Endothelial cell of umbilical vein (primary cell): ENCODE results near the gene RNF186. TPM values are rescaled to one million over a fixed set of nuclear protein-coding genes. Genes with fewer than 3 reads are reported as not detected.

Experiments used
- BruUV-seq: library from RNA; stranded (reverse); fragments of 400-500 nt; replicated peaks from 2 replicates; lab custom pipeline; 2021; lab: Mats Ljungman, UMichigan
- CTCF ChIA-PET: fragments of 300-600, 350-600 bp; sonication (Branson Sonifier 250); formaldehyde crosslinking; loops from one replicate; lab custom pipeline; 2021; ENCODE audit warnings: antibody characterized with exemption, inconsistent platforms; lab: Charles Lee
- POLR2A ChIA-PET: fragments of 300-600, 350-600 bp; sonication (Branson Sonifier 250); formaldehyde crosslinking; loops from one replicate; lab custom pipeline; 2021; ENCODE audit warnings: antibody characterized with exemption, inconsistent platforms; lab: Charles Lee
- DNase-seq: peaks from one replicate; pipeline ENCODE4 v3.0.0-alpha.2; 2011; ENCODE audit warnings: low read depth, low spot score
- FAIRE-seq: peaks from 2 replicates; lab custom pipeline; 2011; peaks lifted over from hg19 to GRCh38; lab: Jason Lieb, UNC
- H2AFZ ChIP-seq: 2 replicates; pipeline ENCODE4 v1.6.0; 2012; ENCODE audit warnings: low read depth, low read length, control low read depth, inconsistent platforms
- H3K27ac ChIP-seq: 2 replicates; pipeline ENCODE4 v1.5.1; 2011; ENCODE audit warnings: low read depth, mild to moderate bottlenecking, control low read depth, low read length, moderate library complexity; ENCODE audit not compliant: insufficient read depth
- H3K27me3 ChIP-seq, 2 experiments: 2 replicates each; pipeline versions ENCODE4 v1.6.0 to v1.6.1; 2011; ENCODE audit warnings: low read length in 2 of 2, mixed read lengths in 1 of 2; ENCODE audit not compliant: control insufficient read depth in 2 of 2, insufficient read depth in 2 of 2
- H3K36me3 ChIP-seq, 2 experiments: 2 replicates in 1 of 2; 3 replicates in 1 of 2; pipeline ENCODE4 v1.5.1; 2011; ENCODE audit warnings: low read length in 2 of 2, mild to moderate bottlenecking in 1 of 2, moderate library complexity in 1 of 2; ENCODE audit not compliant: control insufficient read depth in 2 of 2, insufficient read depth in 2 of 2; ENCODE audit errors: extremely low read depth in 1 of 2
- H3K4me1 ChIP-seq: 3 replicates; pipeline ENCODE4 v1.5.1; 2011; ENCODE audit warnings: mild to moderate bottlenecking, low read length; ENCODE audit not compliant: control insufficient read depth, insufficient read depth; ENCODE audit errors: extremely low read depth
- H3K4me2 ChIP-seq: 2 replicates; pipeline ENCODE4 v1.6.1; 2011; ENCODE audit warnings: low read length, control low read depth, mixed read lengths; ENCODE audit not compliant: insufficient read depth
- H3K4me3 ChIP-seq, 3 experiments: fragments of 200-600 bp in 1 of 3; sonication (generic), shearing (Covaris generic) in 1 of 3; replicated peaks in 1 of 3; 2 replicates each; pipeline ENCODE4 v1.5.1; 2011 to 2016; ENCODE audit warnings: control low read depth in 3 of 3, low read length in 3 of 3, mild to moderate bottlenecking in 2 of 3, inconsistent platforms in 1 of 3, low read depth in 1 of 3, moderate library complexity in 1 of 3; ENCODE audit not compliant: insufficient read depth in 1 of 3
- H3K79me2 ChIP-seq: 2 replicates; pipeline ENCODE4 v1.6.0; 2012; ENCODE audit warnings: low read length, inconsistent platforms; ENCODE audit not compliant: control insufficient read depth, insufficient read depth
- H3K9ac ChIP-seq: replicated peaks from 2 replicates; pipeline ENCODE3; 2011; ENCODE audit warnings: low read length, control low read depth; ENCODE audit not compliant: insufficient read depth; ENCODE audit errors: extremely low read depth
- H3K9me1 ChIP-seq: replicated peaks from 3 replicates; pipeline ENCODE4 v1.6.0; 2011; ENCODE audit warnings: mild to moderate bottlenecking, low read length; ENCODE audit not compliant: control insufficient read depth, insufficient read depth; ENCODE audit errors: extremely low read depth
- H3K9me3 ChIP-seq: replicated peaks from 2 replicates; pipeline ENCODE4 v1.5.1; 2012; ENCODE audit warnings: low read length, inconsistent platforms; ENCODE audit not compliant: control insufficient read depth, insufficient read depth
- H4K20me1 ChIP-seq: replicated peaks from 2 replicates; pipeline ENCODE3; 2011; ENCODE audit warnings: mild to moderate bottlenecking, low read length; ENCODE audit not compliant: control insufficient read depth, insufficient read depth; ENCODE audit errors: extremely low read depth
- CTCF ChIP-seq, 2 donors: IDR thresholded peaks; 1 replicate in 1 of 2; 2 replicates in 1 of 2; pipeline ENCODE4 v1.5.1; 2011; ENCODE audit warnings: low read length in 2 of 2, mild to moderate bottlenecking in 2 of 2, moderate library complexity in 2 of 2, control low read depth in 1 of 2, inconsistent platforms in 1 of 2, low read depth in 1 of 2; ENCODE audit not compliant: insufficient read depth in 1 of 2; ENCODE audit errors: extremely low read depth in 1 of 2
- EZH2 ChIP-seq: IDR thresholded peaks from 2 replicates; pipeline ENCODE4 v1.6.1; 2012; ENCODE audit warnings: borderline replicate concordance, low read depth, mild to moderate bottlenecking, moderate library complexity, low read length, inconsistent platforms; ENCODE audit not compliant: severe bottlenecking
- FOS ChIP-seq: IDR thresholded peaks from 2 replicates; pipeline ENCODE4 v1.6.1; 2011; ENCODE audit warnings: mild to moderate bottlenecking, low read length, moderate library complexity, borderline replicate concordance; ENCODE audit not compliant: insufficient read depth
- GATA2 ChIP-seq: IDR thresholded peaks from 2 replicates; pipeline ENCODE4 v1.7.0; 2011; ENCODE audit warnings: low read depth, mild to moderate bottlenecking, moderate library complexity, mixed read lengths, low read length; ENCODE audit not compliant: insufficient read length, insufficient read depth
- JUN ChIP-seq: IDR thresholded peaks from 2 replicates; pipeline ENCODE4 v1.6.1; 2011; ENCODE audit warnings: borderline replicate concordance, low read depth; ENCODE audit not compliant: insufficient read length, insufficient read depth
- MYC ChIP-seq: IDR thresholded peaks from one replicate; pipeline ENCODE4 v1.6.1; 2011; ENCODE audit warnings: mild to moderate bottlenecking, low read depth, low read length
- POLR2A ChIP-seq: IDR thresholded peaks from 2 replicates; pipeline ENCODE4 v1.6.1; 2012; ENCODE audit warnings: low read depth, mild to moderate bottlenecking, control low read depth, low read length
- POLR2AphosphoS5 ChIP-seq: IDR thresholded peaks from 2 replicates; pipeline ENCODE4 v1.6.1; 2012; ENCODE audit warnings: low read depth, mild to moderate bottlenecking, control low read depth, low read length, moderate library complexity; ENCODE audit not compliant: insufficient read depth
- dilution Hi-C: fragments of 300-500 bp; cut with MboI; formaldehyde crosslinking; loops from one replicate; pipeline ENCODE4 v1.15.0; 2019; ENCODE audit warnings: low sequenced_read_pairs; ENCODE audit not compliant: extremely low pct_ligation_motif_present
- intact Hi-C: fragments of 100-400 bp; cut with micrococcal nuclease; formaldehyde crosslinking; loops from one replicate; pipeline ENCODE4 v1.10.0; 2022
- polyA plus RNA-seq, 4 experiments: library from polyadenylated mRNA; depleted of rRNA in 3 of 4; stranded (reverse) in 3 of 4; unstranded in 1 of 4; fragments of >200 nt; gene quantifications; 2 replicates each; pipeline versions ENCODE4 v1.2.1 to v1.2.3, GENCODE V29; 2011 to 2012; ENCODE audit warnings: missing spikeins in 1 of 4
- total RNA-seq: library from RNA; stranded (reverse); gene quantifications from 2 replicates; pipeline ENCODE4 v1.2.3, GENCODE V29; 2021
- TF ChIP-seq, protein P1 (sequence below): IDR thresholded peaks from 2 replicates; pipeline ENCODE4 v1.6.1; 2011; ENCODE audit not compliant: insufficient read depth, insufficient read length

Gene RNF186
- total and polyA plus RNA-seq, 2 donors (not counting 3 experiments of a cell fraction or from before 2014, with no cell fraction given), result not detected

- H3K36me3 ChIP-seq, result no peaks in the 10 kb centered on the region
- dilution Hi-C loops, result no loop called here
- H4K20me1 ChIP-seq, result no peaks in the 10 kb centered on the region
- H3K4me1 ChIP-seq, result no peaks in the 10 kb centered on the region
- H3K4me3 ChIP-seq, result no peak overlapping the region
- no peak for TF ChIP-seq POLR2AphosphoS5
- TF ChIP-seq JUN, result no peak
- TF ChIP-seq GATA2, result no peak
- TF ChIP-seq FOS, result no peak
- no peak for TF ChIP-seq MYC
- no peak for TF ChIP-seq CTCF (IDR thresholded peaks at IDR 0.05; ENCODE audit: extremely low read depth in 1 of 2, insufficient read depth in 1 of 2, low read depth in 1 of 2, low read length in 2 of 2)
- TF ChIP-seq EZH2, result no peak
- no peak for TF ChIP-seq POLR2A
- TF ChIP-seq, protein P1, sequence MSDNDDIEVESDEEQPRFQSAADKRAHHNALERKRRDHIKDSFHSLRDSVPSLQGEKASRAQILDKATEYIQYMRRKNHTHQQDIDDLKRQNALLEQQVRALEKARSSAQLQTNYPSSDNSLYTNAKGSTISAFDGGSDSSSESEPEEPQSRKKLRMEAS, result no peak
- intact Hi-C loops, result no loop called here
- no peaks in the 10 kb centered on the region for H3K9me1 ChIP-seq
- H3K9me3 ChIP-seq, result no peaks in the 10 kb centered on the region
- CTCF ChIA-PET, result no interaction called here
- POLR2A ChIA-PET, result no interaction called here
- no peak overlapping the region for H3K9ac ChIP-seq
- H3K4me2 ChIP-seq, result no peak overlapping the region
- BruUV-seq, result no TSS peak
- no peaks in the 10 kb centered on the region for H3K79me2 ChIP-seq
- DNase-seq, result no peak
- peaks cover 8 to 15% of the 10 kb centered on the region in 2 experiments for H3K27me3 ChIP-seq
- H3K27ac ChIP-seq, result no peak overlapping the region
- H2AFZ ChIP-seq, result no peak overlapping the region
- FAIRE-seq, result no peak
Measured at GRCh38 chr1:19864570-19865160, 49.6 kb upstream of the RNF186 start.
